ENCODE data around the gene KLF11. TPM values are rescaled to one million over a fixed set of nuclear protein-coding genes. Genes with fewer than 3 reads are reported as not detected.

Gene KLF11
- total and polyA plus RNA-seq, 5 experiments from 2014 or later, result 1.3 to 10.8 (median 4.3) TPM

GRCh38 chr2:10041711-10042110, 1.6 kb upstream of the KLF11 start:
- DNase-seq (peak in 1 of 10 donors; percentile 21), ATAC-seq (no peak)
- POLR2A ChIA-PET, result interaction anchor here (1.1 to 3.2 kb wide), 4 partner anchors 8 to 406 kb away, joined by 3 to 53 read pairs (median 6); partner anchors contain the start of gene ODC1
- peaks cover 12 to 34% (median 31%) of the 10 kb centered on the region in 4 donors for H3K4me1 Mint-ChIP-seq
- H3K27ac Mint-ChIP-seq, result peak overlapping the region in 7 of 10 donors; percentile 3 to 93 (median 81)
- H3K4me3 Mint-ChIP-seq, result peak overlapping the region in 9 of 10 donors; percentile 41 to 94 (median 88)
- H3K27me3 Mint-ChIP-seq, result no peaks in the 10 kb centered on the region
- no peaks in the 10 kb centered on the region for H3K9me3 Mint-ChIP-seq
- peaks cover 0 to 2% (median 0%) of the 10 kb centered on the region in 3 donors for H3K36me3 Mint-ChIP-seq

- ATAC-seq (peak; percentile 18 to 19), DNase-seq (peak; percentile 22 to 75 (median 49))
- peak overlapping the region; percentile 81 to 96 (median 93) for H3K27ac Mint-ChIP-seq
- H3K27me3 Mint-ChIP-seq, result no peaks in the 10 kb centered on the region
- H3K4me1 Mint-ChIP-seq, result peaks cover 16 to 39% (median 31%) of the 10 kb centered on the region in 4 donors
- H3K4me3 Mint-ChIP-seq, result peak overlapping the region; percentile 81 to 94 (median 88)
- H3K9me3 Mint-ChIP-seq, result no peaks in the 10 kb centered on the region
- POLR2A ChIA-PET, result interaction anchor here (0.6 to 3.2 kb wide), 5 partner anchors 9 to 660 kb away, joined by 3 to 53 read pairs (median 8); partner anchors contain the start of gene ODC1
- peaks cover 0 to 9% (median 0%) of the 10 kb centered on the region in 3 donors for H3K36me3 Mint-ChIP-seq
Observed at GRCh38 chr2:10042301-10043161, 819 bp upstream of the KLF11 start.

- Mint-ChIP-seq H3K4me3 (peak overlapping the region; percentile 74 to 89 (median 84)), H3K27me3 (no peaks in the 10 kb centered on the region), H3K4me1 (peaks cover 16 to 36% (median 32%) of the 10 kb centered on the region in 4 donors), H3K27ac (peak overlapping the region; percentile 37 to 97 (median 91)), H3K9me3 (no peaks in the 10 kb centered on the region), H3K36me3 (peaks cover 0 to 20% (median 0%) of the 10 kb centered on the region in 3 donors)
- POLR2A ChIA-PET, result interaction anchor here (0.7 to 3.2 kb wide), 7 partner anchors 10 to 404 kb away, joined by 3 to 53 read pairs (median 7); partner anchors contain the start of genes ODC1 and TAF1B
- peak; percentile 67 to 76 for ATAC-seq
- DNase-seq, result peak; percentile 84 to 95 (median 92)
Observed at GRCh38 chr2:10043906-10044601, 704 bp downstream of the KLF11 start.

- H3K27me3 Mint-ChIP-seq, result no peaks in the 10 kb centered on the region
- peaks cover 0 to 30% (median 2%) of the 10 kb centered on the region in 3 donors for H3K36me3 Mint-ChIP-seq
- H3K4me3 Mint-ChIP-seq, result peak overlapping the region in 7 of 10 donors; percentile 9 to 74 (median 33)
- peaks cover 17 to 33% (median 31%) of the 10 kb centered on the region in 4 donors for H3K4me1 Mint-ChIP-seq
- peak overlapping the region in 7 of 10 donors; percentile 29 to 96 (median 82) for H3K27ac Mint-ChIP-seq
- DNase-seq, result no peak
- H3K9me3 Mint-ChIP-seq, result no peaks in the 10 kb centered on the region
- no peak for ATAC-seq
- POLR2A ChIA-PET, result interaction anchor here (0.6 to 3.1 kb wide), 6 partner anchors 27 to 543 kb away, joined by 3 to 27 read pairs (median 6); partner anchors contain the start of gene TAF1B
Observed at GRCh38 chr2:10045561-10046355, 2.4 kb downstream of the KLF11 start.

- Mint-ChIP-seq H3K9me3 (no peaks in the 10 kb centered on the region), H3K4me1 (peaks cover 16 to 29% (median 26%) of the 10 kb centered on the region in 4 donors), H3K27me3 (no peaks in the 10 kb centered on the region), H3K4me3 (no peak overlapping the region), H3K27ac (peak overlapping the region in 7 of 10 donors; percentile 9 to 63 (median 38)), H3K36me3 (peaks cover 0 to 35% (median 3%) of the 10 kb centered on the region in 3 donors)
- POLR2A ChIA-PET, result interaction anchor here (2.5 to 3.1 kb wide), 2 partner anchors 61 to 63 kb away, joined by 8 to 27 read pairs; no protein-coding TSS in a partner anchor
- ATAC-seq (no peak), DNase-seq (no peak)
Observed at GRCh38 chr2:10046931-10047330, 3.6 kb downstream of the KLF11 start.

GRCh38 chr2:10047616-10048500, 4.5 kb downstream of the KLF11 start:
- Mint-ChIP-seq H3K36me3 (peaks cover under 1 to 45% (median 8%) of the 10 kb centered on the region in 3 donors), H3K27me3 (no peaks in the 10 kb centered on the region), H3K27ac (peak overlapping the region in 5 of 10 donors; percentile 29 to 60 (median 39)), H3K4me1 (peaks cover 10 to 22% (median 17%) of the 10 kb centered on the region in 4 donors), H3K9me3 (no peaks in the 10 kb centered on the region), H3K4me3 (no peak overlapping the region)
- POLR2A ChIA-PET, result interaction anchor here (0.5 to 3.1 kb wide), 4 partner anchors 19 to 80 kb away, joined by 3 to 27 read pairs (median 9); no protein-coding TSS in a partner anchor
- DNase-seq (no peak), ATAC-seq (no peak)

- peaks cover 10 to 22% (median 15%) of the 10 kb centered on the region in 4 donors for H3K4me1 Mint-ChIP-seq
- H3K4me3 Mint-ChIP-seq, result no peak overlapping the region
- H3K9me3 Mint-ChIP-seq, result no peaks in the 10 kb centered on the region
- POLR2A ChIA-PET, result interaction anchor here (0.5 to 3.1 kb wide), 5 partner anchors 20 to 235 kb away, joined by 3 to 27 read pairs (median 8); no protein-coding TSS in a partner anchor
- H3K36me3 Mint-ChIP-seq, result peaks cover 4 to 53% (median 8%) of the 10 kb centered on the region in 3 donors
- H3K27me3 Mint-ChIP-seq, result no peaks in the 10 kb centered on the region
- peak overlapping the region in 2 of 10 donors; percentile 57 to 60 for H3K27ac Mint-ChIP-seq
- DNase-seq, result peak in 5 of 10 donors; percentile 27 to 66 (median 64)
- no peak for ATAC-seq
Observed at GRCh38 chr2:10048501-10049171, 5.3 kb downstream of the KLF11 start.

GRCh38 chr2:10052216-10052615, 8.9 kb downstream of the KLF11 start:
- peaks cover 0 to 1% (median 0%) of the 10 kb centered on the region in 5 donors for H3K27me3 Mint-ChIP-seq
- no peak overlapping the region for H3K27ac Mint-ChIP-seq
- H3K4me3 Mint-ChIP-seq, result no peak overlapping the region
- ATAC-seq, result no peak
- H3K9me3 Mint-ChIP-seq, result no peaks in the 10 kb centered on the region
- H3K36me3 Mint-ChIP-seq, result peaks cover 8 to 66% (median 17%) of the 10 kb centered on the region in 3 donors
- peaks cover 3 to 5% (median 4%) of the 10 kb centered on the region in 4 donors for H3K4me1 Mint-ChIP-seq
- DNase-seq, result no peak
- POLR2A ChIA-PET, result no interaction called here

- no peak overlapping the region for H3K4me3 Mint-ChIP-seq
- H3K36me3 Mint-ChIP-seq, result peaks cover 8 to 56% (median 17%) of the 10 kb centered on the region in 3 donors
- POLR2A ChIA-PET, result no interaction called here
- no peak for ATAC-seq
- H3K4me1 Mint-ChIP-seq, result peaks cover 2 to 8% (median 4%) of the 10 kb centered on the region in 4 donors
- no peak overlapping the region for H3K27ac Mint-ChIP-seq
- H3K27me3 Mint-ChIP-seq, result peaks cover 0 to 1% (median 0%) of the 10 kb centered on the region in 5 donors
- DNase-seq, result no peak
- H3K9me3 Mint-ChIP-seq, result no peaks in the 10 kb centered on the region
Observed at GRCh38 chr2:10053351-10053750, 10.0 kb downstream of the KLF11 start.

- DNase-seq (no peak), ATAC-seq (no peak)
- no peaks in the 10 kb centered on the region for H3K9me3 Mint-ChIP-seq
- peaks cover 2 to 8% (median 4%) of the 10 kb centered on the region in 4 donors for H3K4me1 Mint-ChIP-seq
- POLR2A ChIA-PET, result no interaction called here
- peaks cover 0 to 3% (median 0%) of the 10 kb centered on the region in 5 donors for H3K27me3 Mint-ChIP-seq
- H3K4me3 Mint-ChIP-seq, result no peak overlapping the region
- no peak overlapping the region for H3K27ac Mint-ChIP-seq
- peaks cover 8 to 51% (median 17%) of the 10 kb centered on the region in 3 donors for H3K36me3 Mint-ChIP-seq
Observed at GRCh38 chr2:10054424-10054823, 11.1 kb downstream of the KLF11 start.

Measured in naive thymus-derived CD8-positive, alpha-beta T cell (primary cell).